ENCODE results near the gene GPR137B.

The GPR137B gene

DNA sequence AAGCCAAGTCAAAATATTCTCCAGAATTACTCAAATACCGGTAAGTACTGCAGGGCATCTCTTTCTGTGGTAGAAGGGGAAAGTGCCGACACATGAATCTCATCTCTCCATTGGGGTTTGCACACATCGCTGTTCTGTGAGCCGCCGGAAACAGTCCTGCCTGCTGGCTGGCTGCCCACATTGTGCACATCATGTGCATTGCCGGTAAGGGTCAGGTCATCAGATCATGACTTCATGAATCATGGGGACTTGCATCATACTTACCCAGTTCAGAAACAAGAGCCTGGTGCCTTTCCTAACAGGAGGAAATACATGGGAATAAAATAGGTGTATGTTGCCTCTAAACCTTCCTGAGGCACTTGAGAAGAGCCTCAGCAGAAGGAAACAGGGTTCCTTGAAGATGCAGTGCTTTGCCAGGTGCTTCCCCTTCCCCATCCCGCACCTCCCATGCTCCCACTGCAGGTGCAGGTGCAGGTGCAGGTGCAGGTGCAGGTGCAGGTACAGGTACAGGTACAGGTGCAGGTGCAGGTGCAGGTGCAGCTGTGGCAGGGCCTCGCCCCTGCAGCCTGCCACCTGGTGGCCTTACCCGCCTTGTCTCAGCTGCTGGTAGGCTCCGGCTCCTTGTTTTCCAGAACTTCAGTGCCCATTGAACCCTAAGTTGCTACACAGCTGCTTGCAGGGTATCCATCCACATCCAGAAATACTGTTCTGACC, 26.5 kb downstream of the GPR137B start:
- H3K4me3 ChIP-seq (ENCODE audit: low read length), result no peak overlapping the region
- DNase-seq (ENCODE audit: low read depth), result peak; percentile 23
- TF ChIP-seq CTCF (conservative IDR thresholded peaks at IDR 0.05; ENCODE audit: low read length), result no peak

GRCh38 chr1:236172041-236172579, 29.8 kb downstream of the GPR137B start:
- no peak overlapping the region for H3K4me3 ChIP-seq (ENCODE audit: low read length)
- no peak for TF ChIP-seq CTCF (conservative IDR thresholded peaks at IDR 0.05; ENCODE audit: low read length)
- peak; percentile 77 for DNase-seq (ENCODE audit: low read depth)

GRCh38 chr1:236173174-236173767, 30.9 kb downstream of the GPR137B start:
- H3K4me3 ChIP-seq (ENCODE audit: low read length), result no peak overlapping the region
- DNase-seq (ENCODE audit: low read depth), result no peak
- no peak for TF ChIP-seq CTCF (conservative IDR thresholded peaks at IDR 0.05; ENCODE audit: low read length)

DNA sequence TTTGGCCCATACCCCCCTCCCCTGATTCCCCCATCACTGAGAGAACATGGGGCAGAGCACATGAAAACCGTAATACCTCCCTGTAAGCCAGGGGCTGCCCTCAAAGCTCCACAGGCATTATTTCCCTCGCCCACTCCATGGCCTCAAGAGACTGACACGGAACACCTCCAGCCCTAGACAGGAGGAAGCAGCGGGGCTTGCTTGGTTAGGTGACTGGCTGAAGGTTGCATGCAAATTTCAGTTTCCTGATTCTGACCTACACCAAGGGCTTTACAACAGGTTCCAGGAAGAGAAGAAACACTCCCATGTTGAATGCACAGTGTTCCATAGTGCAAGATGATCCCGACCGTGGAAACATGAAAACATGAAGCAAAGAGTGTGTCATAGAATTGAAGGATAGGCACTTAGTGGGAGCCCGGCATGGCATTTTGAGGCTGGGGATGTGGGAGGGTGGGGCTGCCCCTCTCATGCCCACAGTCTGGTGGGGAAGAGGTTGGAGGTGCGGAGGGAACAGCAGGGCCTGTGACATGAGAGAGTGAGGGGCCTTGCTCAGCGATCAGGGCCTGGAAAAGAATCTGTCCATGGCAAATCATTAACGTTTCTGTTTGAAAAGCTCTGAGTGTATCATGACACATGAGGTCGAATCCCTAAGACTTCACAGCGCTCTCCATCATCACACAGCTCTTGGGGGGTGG, 33.5 kb downstream of the GPR137B start:
- no peak for TF ChIP-seq CTCF (conservative IDR thresholded peaks at IDR 0.05; ENCODE audit: low read length)
- no peak for DNase-seq (ENCODE audit: low read depth)
- H3K4me3 ChIP-seq (ENCODE audit: low read length), result no peak overlapping the region

GRCh38 chr1:236176337-236177336, 34.3 kb downstream of the GPR137B start:
- DNase-seq (ENCODE audit: low read depth), result no peak
- no peak for TF ChIP-seq CTCF (conservative IDR thresholded peaks at IDR 0.05; ENCODE audit: low read length)
- no peak overlapping the region for H3K4me3 ChIP-seq (ENCODE audit: low read length)

GRCh38 chr1:236179634-236180033, 37.3 kb downstream of the GPR137B start:
- no peak for DNase-seq (ENCODE audit: low read depth)
- TF ChIP-seq CTCF (conservative IDR thresholded peaks at IDR 0.05; ENCODE audit: low read length), result no peak
- H3K4me3 ChIP-seq (ENCODE audit: low read length), result no peak overlapping the region

All from AG10803 (cell line).